ENCODE results near the gene DEPDC5. TPM values are rescaled to one million over a fixed set of nuclear protein-coding genes. Genes with fewer than 3 reads are reported as not detected.
"Not testable (repeated sequence)": the region's sequence is repeated elsewhere in the genome, so short reads cannot be mapped to it uniquely, and the experiment has no call there.

The DEPDC5 gene
- total and polyA plus RNA-seq, 7 donors: 8.4 to 21.3 (median 12.9) TPM

DNA sequence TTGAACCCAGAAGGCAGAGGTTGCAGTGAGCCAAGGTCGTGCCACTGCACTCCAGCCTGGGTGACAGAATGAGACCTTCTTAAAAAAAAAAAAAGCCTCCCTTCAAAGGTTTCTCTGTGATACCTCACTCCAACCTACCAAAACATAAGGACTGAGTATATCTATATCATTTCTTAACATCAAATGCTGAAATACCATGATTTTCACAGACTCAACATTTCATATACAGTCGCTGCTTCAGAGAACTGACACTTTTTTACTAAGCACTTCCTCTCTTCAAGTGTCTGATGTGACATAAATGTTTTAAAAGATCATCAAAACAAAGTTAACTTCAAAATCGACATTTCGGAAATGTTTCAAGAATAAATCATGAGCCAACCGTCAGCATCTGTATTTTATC is 15.9 kb upstream of the DEPDC5 start:
- Histone ChIP-seq H3K27ac (no peak overlapping the region), H3K36me3 (peaks cover 0 to 28% (median 0%) of the 10 kb centered on the region in 4 donors), H3K27me3 (no peaks in the 10 kb centered on the region), H3K9me3 (no peaks in the 10 kb centered on the region), H3K4me1 (peaks cover 0 to 26% (median 10%) of the 10 kb centered on the region in 4 donors), H3K4me3 (no peak overlapping the region)
- intact Hi-C loops (cut with DNase I): no loop called here
- TF ChIP-seq, protein P1, sequence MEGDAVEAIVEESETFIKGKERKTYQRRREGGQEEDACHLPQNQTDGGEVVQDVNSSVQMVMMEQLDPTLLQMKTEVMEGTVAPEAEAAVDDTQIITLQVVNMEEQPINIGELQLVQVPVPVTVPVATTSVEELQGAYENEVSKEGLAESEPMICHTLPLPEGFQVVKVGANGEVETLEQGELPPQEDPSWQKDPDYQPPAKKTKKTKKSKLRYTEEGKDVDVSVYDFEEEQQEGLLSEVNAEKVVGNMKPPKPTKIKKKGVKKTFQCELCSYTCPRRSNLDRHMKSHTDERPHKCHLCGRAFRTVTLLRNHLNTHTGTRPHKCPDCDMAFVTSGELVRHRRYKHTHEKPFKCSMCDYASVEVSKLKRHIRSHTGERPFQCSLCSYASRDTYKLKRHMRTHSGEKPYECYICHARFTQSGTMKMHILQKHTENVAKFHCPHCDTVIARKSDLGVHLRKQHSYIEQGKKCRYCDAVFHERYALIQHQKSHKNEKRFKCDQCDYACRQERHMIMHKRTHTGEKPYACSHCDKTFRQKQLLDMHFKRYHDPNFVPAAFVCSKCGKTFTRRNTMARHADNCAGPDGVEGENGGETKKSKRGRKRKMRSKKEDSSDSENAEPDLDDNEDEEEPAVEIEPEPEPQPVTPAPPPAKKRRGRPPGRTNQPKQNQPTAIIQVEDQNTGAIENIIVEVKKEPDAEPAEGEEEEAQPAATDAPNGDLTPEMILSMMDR (IDR thresholded peaks at IDR 0.05): no peak
- TF ChIP-seq EP300 (IDR thresholded peaks at IDR 0.05) (no peak), POLR2AphosphoS5 (IDR thresholded peaks at IDR 0.05) (no peak), POLR2A (IDR thresholded peaks at IDR 0.05) (no peak)
- no peak for DNase-seq
- WGBS, 2 donors: 79 to 89% methylated on average over 5 of the region's 5 CpGs

DNA sequence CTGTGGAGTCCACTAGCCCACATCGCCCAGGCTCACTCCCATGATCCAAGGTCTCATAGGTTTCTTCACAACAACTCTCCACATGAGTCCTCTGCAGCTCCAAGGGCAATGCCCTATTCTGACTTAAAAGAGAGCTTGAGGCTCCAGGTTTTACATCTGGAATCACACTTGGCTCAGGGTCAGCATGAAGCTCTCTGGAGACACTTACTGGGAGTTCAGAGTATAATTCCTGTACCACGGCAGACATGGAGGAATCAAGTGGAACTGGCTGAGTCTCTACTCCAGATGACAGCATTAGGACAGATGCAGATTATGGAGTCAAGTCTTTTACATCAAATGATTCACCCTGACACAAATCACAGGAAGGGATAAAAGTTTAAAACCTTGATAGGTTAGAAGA is 15.3 kb upstream of the DEPDC5 start:
- DNase-seq: no peak
- intact Hi-C loops (cut with DNase I): no loop called here
- peaks cover 0 to 26% (median 10%) of the 10 kb centered on the region in 4 donors for H3K4me1 ChIP-seq
- no peak overlapping the region for H3K27ac ChIP-seq
- no peaks in the 10 kb centered on the region for H3K9me3 ChIP-seq
- no peak overlapping the region for H3K4me3 ChIP-seq
- H3K36me3 ChIP-seq: peaks cover 0 to 28% (median 0%) of the 10 kb centered on the region in 4 donors
- H3K27me3 ChIP-seq: no peaks in the 10 kb centered on the region
- WGBS, 2 donors: 67 to 86% methylated on average over 2 of the region's 2 CpGs
- TF ChIP-seq POLR2AphosphoS5 (IDR thresholded peaks at IDR 0.05) (no peak), POLR2A (IDR thresholded peaks at IDR 0.05) (no peak), EP300 (IDR thresholded peaks at IDR 0.05) (no peak)
- TF ChIP-seq, protein P1 (IDR thresholded peaks at IDR 0.05): no peak

DNA sequence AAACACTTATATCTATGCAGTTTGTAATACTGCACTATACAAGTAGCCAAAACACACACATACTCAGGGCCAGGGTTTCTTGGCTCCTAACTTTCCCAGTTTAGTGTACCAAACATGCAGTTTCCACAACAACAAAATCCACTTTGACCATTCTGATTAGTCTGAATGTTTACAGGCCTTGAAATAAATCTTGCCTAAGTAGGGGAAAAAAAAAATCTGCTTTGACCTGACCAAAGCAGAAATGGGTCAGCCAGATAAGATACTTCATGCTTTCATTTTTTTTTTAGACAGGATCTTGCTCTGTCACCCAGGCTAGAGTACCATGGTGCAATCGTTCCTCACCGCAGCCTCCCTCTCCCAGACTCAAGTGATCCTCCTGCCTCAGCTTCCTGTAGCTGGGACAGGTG is 14.0 kb upstream of the DEPDC5 start:
- peaks cover 0 to 20% (median 10%) of the 10 kb centered on the region in 4 donors for H3K4me1 ChIP-seq
- H3K36me3 ChIP-seq: peaks cover 0 to 21% (median 0%) of the 10 kb centered on the region in 4 donors
- DNase-seq: no peak
- H3K4me3 ChIP-seq: no peak overlapping the region
- no peak overlapping the region for H3K27ac ChIP-seq
- intact Hi-C loops (cut with DNase I): no loop called here
- WGBS, 2 donors: 78 to 81% methylated on average over 2 of the region's 2 CpGs
- H3K9me3 ChIP-seq: no peaks in the 10 kb centered on the region
- no peaks in the 10 kb centered on the region for H3K27me3 ChIP-seq
- no peak for TF ChIP-seq EP300 (IDR thresholded peaks at IDR 0.05)

DNA sequence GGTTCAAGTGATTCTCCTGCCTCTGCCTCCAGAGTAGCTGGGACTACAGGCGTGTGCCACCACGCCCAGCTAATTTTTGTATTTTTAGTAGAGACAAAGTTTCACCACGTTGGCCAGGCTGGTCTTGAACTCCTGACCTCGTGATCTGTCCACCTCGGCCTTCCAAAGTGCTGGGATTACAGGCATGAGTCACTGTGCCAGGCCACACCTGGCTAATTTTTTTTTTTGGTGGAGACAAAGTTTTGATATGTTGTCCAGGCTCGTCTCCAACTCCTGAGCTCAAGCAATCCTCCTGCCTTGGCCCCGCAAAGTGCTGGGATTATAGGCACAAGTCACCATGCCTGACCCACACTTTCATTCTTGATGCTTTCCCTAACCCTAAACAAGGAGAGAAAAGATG is 13.5 kb upstream of the DEPDC5 start:
- H3K4me1 ChIP-seq: peaks cover 0 to 20% (median 10%) of the 10 kb centered on the region in 4 donors
- DNase-seq; H3K4me3 ChIP-seq; H3K27ac ChIP-seq; H3K27me3 ChIP-seq; intact Hi-C loops (cut with DNase I); H3K9me3 ChIP-seq: not testable (repeated sequence)
- peaks cover 0 to 19% (median 0%) of the 10 kb centered on the region in 4 donors for H3K36me3 ChIP-seq
- 58 to 86% methylated on average over 7 of the region's 7 CpGs for WGBS, 2 donors

DNA sequence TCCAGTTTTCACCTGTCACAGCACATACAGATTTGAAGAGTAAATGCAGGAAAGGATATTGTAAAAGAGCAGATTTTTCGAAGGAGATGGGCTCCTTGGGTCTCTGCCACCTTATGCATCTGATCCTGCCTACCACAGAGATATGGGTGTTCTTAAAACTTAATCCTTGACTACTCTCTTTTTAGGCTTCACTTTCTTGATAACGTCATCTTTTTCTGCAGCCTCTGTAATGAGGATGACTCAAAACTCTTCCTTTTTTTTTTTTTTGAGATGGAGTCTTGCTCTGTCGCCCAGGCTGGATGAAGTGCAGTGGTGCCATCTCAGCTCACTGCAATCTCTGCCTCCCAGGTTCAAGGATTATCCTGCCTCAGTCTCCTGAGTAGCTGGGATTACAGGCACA is 11.7 kb upstream of the DEPDC5 start:
- Histone ChIP-seq H3K36me3 (peaks cover 0 to 26% (median 0%) of the 10 kb centered on the region in 4 donors), H3K9me3 (no peaks in the 10 kb centered on the region), H3K4me1 (peaks cover 0 to 20% (median 10%) of the 10 kb centered on the region in 4 donors), H3K4me3 (no peak overlapping the region), H3K27me3 (no peaks in the 10 kb centered on the region), H3K27ac (no peak overlapping the region)
- intact Hi-C loops (cut with DNase I): no loop called here
- no peak for DNase-seq
- TF ChIP-seq POLR2A (IDR thresholded peaks at IDR 0.05) (no peak), EP300 (IDR thresholded peaks at IDR 0.05) (no peak), POLR2AphosphoS5 (IDR thresholded peaks at IDR 0.05) (no peak)
- TF ChIP-seq, protein P1 (IDR thresholded peaks at IDR 0.05): no peak
- WGBS, 2 donors: 80 to 83% methylated on average over 3 of the region's 3 CpGs

DNA sequence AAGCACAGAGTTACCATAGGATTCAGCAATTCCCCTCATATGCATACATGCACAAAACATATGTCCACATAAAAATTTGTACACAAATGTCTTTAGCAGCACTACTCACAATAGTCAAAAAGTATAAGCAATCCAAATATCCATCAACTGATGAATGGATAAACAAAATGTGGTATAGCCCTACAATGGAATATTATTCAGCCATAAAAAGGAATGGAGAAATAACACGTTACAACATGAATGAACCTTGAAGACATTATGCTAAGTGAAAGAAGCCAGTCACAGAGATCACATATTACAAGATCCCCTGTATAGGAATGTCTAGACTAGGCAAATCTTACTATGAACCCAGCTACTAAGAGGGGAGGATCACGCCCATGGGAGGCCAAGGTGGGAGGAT is 11.1 kb upstream of the DEPDC5 start:
- WGBS, 2 donors: 97 to 100% methylated on average over 2 of the region's 2 CpGs
- H3K9me3 ChIP-seq: no peaks in the 10 kb centered on the region
- no peak overlapping the region for H3K27ac ChIP-seq
- intact Hi-C loops (cut with DNase I): no loop called here
- TF ChIP-seq EP300 (IDR thresholded peaks at IDR 0.05) (no peak), POLR2A (IDR thresholded peaks at IDR 0.05) (no peak), POLR2AphosphoS5 (IDR thresholded peaks at IDR 0.05) (no peak)
- TF ChIP-seq, protein P1 (IDR thresholded peaks at IDR 0.05): no peak
- H3K4me1 ChIP-seq: peaks cover 0 to 20% (median 11%) of the 10 kb centered on the region in 4 donors
- peaks cover 0 to 31% (median 0%) of the 10 kb centered on the region in 4 donors for H3K36me3 ChIP-seq
- H3K4me3 ChIP-seq: no peak overlapping the region
- H3K27me3 ChIP-seq: no peaks in the 10 kb centered on the region
- DNase-seq: no peak

Data from sigmoid colon (tissue), 7 donors.